Gastrocnemius medialis (tissue), 4 donors: Measurements from ENCODE around the gene DUSP18. TPM values are rescaled to one million over a fixed set of nuclear protein-coding genes. Genes with fewer than 3 reads are reported as not detected.
A peak's percentile ranks its signal among the peaks of the same experiment; 100 is the strongest.
"Not testable (repeated sequence)": the region's sequence is repeated elsewhere in the genome, so short reads cannot be mapped to it uniquely, and the experiment has no call there.

ENCODE experiments used
- ATAC-seq, 2 donors: fragments of 150-250 bp; one replicate each; pipeline ENCODE4 v1.9.1; 2016
- DNase-seq, 2 donors: peaks; one replicate each; pipeline ENCODE4 v3.0.0-alpha.2; 2019
- H3K27ac ChIP-seq, 4 donors: fragments of 200-600 bp; sonication (generic); 1 replicate in 1 of 4; 2 replicates in 3 of 4; pipeline ENCODE4 v1.5.1; 2016 to 2018; ENCODE audit warnings: mild to moderate bottlenecking in 2 of 4, moderate library complexity in 1 of 4
- H3K27me3 ChIP-seq, 3 donors: fragments of 200-600 bp; sonication (generic) in 2 of 3; 1 replicate in 1 of 3; 2 replicates in 2 of 3; pipeline versions ENCODE4 v1.5.1 to v1.6.0; 2016 to 2019; ENCODE audit warnings: mild to moderate bottlenecking in 1 of 3, moderate library complexity in 1 of 3
- H3K36me3 ChIP-seq, 2 donors: fragments of 200-600 bp; sonication (generic) in 1 of 2; one replicate each; pipeline ENCODE4 v1.5.1; 2017 to 2018
- H3K4me1 ChIP-seq, 2 donors: fragments of 200-600 bp; sonication (generic) in 1 of 2; one replicate each; pipeline ENCODE4 v1.5.1; 2016 to 2017; ENCODE audit warnings: mild to moderate bottlenecking in 2 of 2
- H3K4me3 ChIP-seq, 4 donors: fragments of 200-600 bp; sonication (generic) in 3 of 4; 1 replicate in 1 of 4; 2 replicates in 3 of 4; pipeline ENCODE4 v1.5.1; 2016 to 2019; ENCODE audit warnings: mild to moderate bottlenecking in 2 of 4
- H3K9me3 ChIP-seq, 3 donors: fragments of 200-600 bp; sonication (generic) in 2 of 3; 1 replicate in 1 of 3; 2 replicates in 2 of 3; pipeline ENCODE4 v1.5.1; 2016 to 2019
- POLR2A ChIP-seq, 2 donors: fragments of 450-650 bp; IDR thresholded peaks; one replicate each; pipeline ENCODE4 v1.6.1; 2017; ENCODE audit warnings: antibody characterized with exemption in 2 of 2, mild to moderate bottlenecking in 2 of 2, moderate library complexity in 2 of 2
- in situ Hi-C, 4 donors: fragments of 200-750 bp; cut with MboI; loops; one replicate each; pipeline versions ENCODE4 v1.15.0 to v1.8.0; 2017; ENCODE audit warnings: low sequenced_read_pairs in 4 of 4
- intact Hi-C: fragments of 100-400 bp; cut with DNase I; formaldehyde crosslinking; loops from one replicate; pipeline ENCODE4 v1.15.1; 2023; ENCODE audit warnings: low total_unique reads
- total RNA-seq, 4 donors: library from RNA; depleted of rRNA; stranded (reverse); fragments of >200 nt; gene quantifications; one replicate each; pipeline versions ENCODE4 v1.1.0 to v1.2.3, GENCODE V29; 2016
- TF ChIP-seq, protein P1 (sequence below), 5 experiments: fragments of 450-650 bp in 3 of 5; fragments of 200-600 bp in 2 of 5; sonication (generic) in 2 of 5; IDR thresholded peaks in 4 of 5; conservative IDR thresholded peaks in 1 of 5; 1 replicate in 4 of 5; 2 replicates in 1 of 5; pipeline ENCODE4 v1.5.1; 2016 to 2019; ENCODE audit warnings: antibody characterized with exemption in 5 of 5, mild to moderate bottlenecking in 3 of 5, moderate library complexity in 3 of 5

Gene DUSP18
- 1 to 10 TPM in 3 of 4 donors, under 1 TPM in 1; 0.82 to 4.3 (median 2.0) TPM for total RNA-seq

DNA sequence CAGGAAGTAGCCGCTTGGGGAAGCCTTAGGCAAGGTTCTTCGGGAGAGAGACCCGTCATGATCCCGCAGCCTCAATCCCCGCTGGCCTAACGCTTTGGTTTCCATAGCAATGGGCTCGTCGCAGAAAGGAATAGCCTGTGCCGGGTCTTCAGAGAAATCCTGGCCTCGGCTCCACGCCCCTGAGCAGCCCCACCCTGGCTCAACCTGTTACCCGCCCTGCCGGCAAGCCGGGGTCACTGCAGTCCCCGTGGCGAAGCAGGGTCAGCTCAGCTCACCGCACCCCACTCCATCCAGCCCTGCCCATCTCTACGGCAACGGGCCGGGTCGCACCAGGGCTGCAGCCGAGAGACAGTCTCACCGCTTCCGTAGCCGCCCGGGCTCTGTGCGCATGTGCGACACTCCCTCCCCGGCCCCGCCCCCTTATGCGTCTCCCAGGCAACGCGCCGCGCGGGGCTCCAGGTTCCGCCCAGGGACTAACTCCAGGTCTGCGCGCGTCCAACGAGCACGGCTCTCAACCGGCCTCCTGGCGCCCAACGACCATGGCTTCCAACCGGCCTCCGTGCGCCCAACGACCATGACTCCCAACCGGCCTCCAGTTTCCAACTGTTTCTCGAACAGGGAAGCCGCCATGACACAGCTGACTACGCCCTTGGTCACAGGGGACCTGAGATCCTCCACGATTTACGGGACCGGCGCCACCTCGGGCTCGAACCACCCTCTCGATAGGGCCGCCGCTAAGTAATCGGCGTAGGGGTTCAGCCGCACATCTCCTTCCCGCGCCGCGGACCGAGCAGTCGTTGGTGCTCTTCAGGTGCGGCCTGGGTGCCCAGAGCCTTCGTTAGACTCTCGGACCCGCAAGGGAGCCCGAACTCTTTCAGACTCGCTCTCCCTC, at the start of gene DUSP18:
Gene DUSP18, minus strand, starts transcription at position 382 of the 892 bp plus-strand sequence. CDS start 3,872 bp downstream, outside the sequence.
- peaks cover 10 to 11% of the 10 kb centered on the region in 2 donors for H3K4me1 ChIP-seq
- DNase-seq = peak; percentile 85 to 88
- peak; percentile 97 for ATAC-seq
- TF ChIP-seq, protein P1, sequence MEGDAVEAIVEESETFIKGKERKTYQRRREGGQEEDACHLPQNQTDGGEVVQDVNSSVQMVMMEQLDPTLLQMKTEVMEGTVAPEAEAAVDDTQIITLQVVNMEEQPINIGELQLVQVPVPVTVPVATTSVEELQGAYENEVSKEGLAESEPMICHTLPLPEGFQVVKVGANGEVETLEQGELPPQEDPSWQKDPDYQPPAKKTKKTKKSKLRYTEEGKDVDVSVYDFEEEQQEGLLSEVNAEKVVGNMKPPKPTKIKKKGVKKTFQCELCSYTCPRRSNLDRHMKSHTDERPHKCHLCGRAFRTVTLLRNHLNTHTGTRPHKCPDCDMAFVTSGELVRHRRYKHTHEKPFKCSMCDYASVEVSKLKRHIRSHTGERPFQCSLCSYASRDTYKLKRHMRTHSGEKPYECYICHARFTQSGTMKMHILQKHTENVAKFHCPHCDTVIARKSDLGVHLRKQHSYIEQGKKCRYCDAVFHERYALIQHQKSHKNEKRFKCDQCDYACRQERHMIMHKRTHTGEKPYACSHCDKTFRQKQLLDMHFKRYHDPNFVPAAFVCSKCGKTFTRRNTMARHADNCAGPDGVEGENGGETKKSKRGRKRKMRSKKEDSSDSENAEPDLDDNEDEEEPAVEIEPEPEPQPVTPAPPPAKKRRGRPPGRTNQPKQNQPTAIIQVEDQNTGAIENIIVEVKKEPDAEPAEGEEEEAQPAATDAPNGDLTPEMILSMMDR (IDR thresholded peaks at IDR 0.05 in 4 of 5, conservative IDR thresholded peaks at IDR 0.05 in 1 of 5) = peak; percentile 6 to 57 (median 37)
- TF ChIP-seq POLR2A (IDR thresholded peaks at IDR 0.05) = peak; percentile 16 to 33
- H3K9me3 ChIP-seq = no peaks in the 10 kb centered on the region
- H3K27ac ChIP-seq = peak within 1 kb of the TSS; percentile 37 to 68 (median 52)
- in situ Hi-C loops = no loop called here
- H3K27me3 ChIP-seq = no peaks in the 10 kb centered on the region
- no peaks in the 10 kb centered on the region for H3K36me3 ChIP-seq
- intact Hi-C loops = loop anchor here (1.0 to 5.0 kb wide), 4 partner anchors 28 to 75 kb away; partner anchors contain the start of genes PES1 and SLC35E4
- H3K4me3 ChIP-seq = peak within 1 kb of the TSS; percentile 64 to 94 (median 84)

DNA sequence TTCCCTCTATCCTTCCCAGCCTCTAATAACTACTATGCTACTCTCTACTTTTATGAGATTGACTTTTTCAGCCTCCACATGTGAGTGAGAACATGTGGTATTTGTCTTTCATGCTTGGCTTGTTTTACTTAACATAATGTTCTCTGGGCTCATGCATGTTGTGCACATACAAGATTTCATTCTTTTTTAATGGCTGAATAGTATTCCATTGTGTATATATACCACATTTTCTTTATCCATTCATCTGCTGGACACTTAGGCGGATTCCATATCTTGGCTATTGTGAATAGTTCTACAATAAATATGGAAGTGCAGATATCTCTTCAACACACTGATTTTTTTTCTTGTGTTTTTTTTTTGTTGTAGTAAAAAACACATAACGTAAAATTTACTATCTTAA, 46.4 kb upstream of the DUSP18 start:
- Histone ChIP-seq H3K36me3 (no peaks in the 10 kb centered on the region), H3K4me3 (no peak overlapping the region), H3K9me3 (no peaks in the 10 kb centered on the region), H3K4me1 (no peaks in the 10 kb centered on the region), H3K27me3 (no peaks in the 10 kb centered on the region), H3K27ac (no peak overlapping the region)
- TF ChIP-seq, protein P1 (IDR thresholded peaks at IDR 0.05 in 4 of 5, conservative IDR thresholded peaks at IDR 0.05 in 1 of 5) = no peak
- no peak for TF ChIP-seq POLR2A (IDR thresholded peaks at IDR 0.05)
- intact Hi-C loops (no loop called here), in situ Hi-C loops (no loop called here)
- no peak for ATAC-seq
- no peak for DNase-seq

DNA sequence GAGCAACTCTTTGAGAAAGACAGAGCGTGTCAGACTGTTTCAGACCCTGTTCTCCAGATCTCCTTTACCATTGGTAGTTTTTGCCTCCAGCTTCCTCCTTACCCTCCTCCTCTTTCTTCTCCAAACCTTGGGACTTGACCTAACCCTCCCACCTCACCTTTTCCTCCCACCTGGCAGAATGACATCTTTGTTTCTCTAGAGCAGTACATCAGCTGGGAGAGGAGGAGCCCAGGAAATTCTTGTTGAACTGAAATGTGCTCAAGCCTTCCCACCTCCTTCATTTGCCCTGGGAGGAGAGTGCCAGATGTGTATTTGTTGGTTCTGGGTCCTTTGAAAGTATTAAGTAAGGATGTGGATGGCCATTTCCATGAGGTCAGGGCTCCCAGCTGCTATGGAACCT, 44.4 kb upstream of the DUSP18 start:
- Histone ChIP-seq H3K27me3 (no peaks in the 10 kb centered on the region), H3K4me1 (peaks cover 0 to under 1% of the 10 kb centered on the region in 2 donors), H3K9me3 (no peaks in the 10 kb centered on the region), H3K27ac (no peak overlapping the region), H3K36me3 (no peaks in the 10 kb centered on the region), H3K4me3 (no peak overlapping the region)
- in situ Hi-C loops = no loop called here
- ATAC-seq = no peak
- TF ChIP-seq POLR2A (IDR thresholded peaks at IDR 0.05) = no peak
- TF ChIP-seq, protein P1 (IDR thresholded peaks at IDR 0.05 in 4 of 5, conservative IDR thresholded peaks at IDR 0.05 in 1 of 5) = no peak
- DNase-seq = no peak
- intact Hi-C loops = no loop called here

DNA sequence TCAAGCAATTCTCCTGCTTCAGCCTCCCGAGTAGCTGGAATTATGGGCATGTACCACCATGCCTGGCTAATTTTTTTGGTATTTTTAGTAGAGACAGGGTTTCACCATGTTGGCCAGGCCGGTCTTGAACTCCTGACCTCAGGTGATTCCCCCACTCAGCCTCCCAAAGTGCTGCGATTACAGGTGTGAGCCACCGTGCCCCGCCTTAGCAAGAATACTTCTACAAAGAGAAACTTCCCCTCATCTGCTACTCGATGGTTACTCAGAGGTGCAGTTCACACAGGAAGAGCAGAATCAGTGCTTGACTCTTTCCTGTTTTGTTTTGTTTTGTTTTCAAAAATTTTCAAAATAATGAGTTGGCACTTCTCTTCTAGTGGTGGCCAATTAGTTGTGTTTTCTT, 42.3 kb upstream of the DUSP18 start:
- in situ Hi-C loops, H3K27me3 ChIP-seq, H3K36me3 ChIP-seq, ATAC-seq, H3K4me3 ChIP-seq, DNase-seq, H3K27ac ChIP-seq, H3K9me3 ChIP-seq: not testable (repeated sequence)
- intact Hi-C loops = loop anchor here (5.0 kb wide), 1 partner anchor 43 kb away; the partner anchor contains the start of gene DUSP18
- peaks cover 0 to 14% of the 10 kb centered on the region in 2 donors for H3K4me1 ChIP-seq
